Measurements from ENCODE around the gene ISCU.

DNA sequence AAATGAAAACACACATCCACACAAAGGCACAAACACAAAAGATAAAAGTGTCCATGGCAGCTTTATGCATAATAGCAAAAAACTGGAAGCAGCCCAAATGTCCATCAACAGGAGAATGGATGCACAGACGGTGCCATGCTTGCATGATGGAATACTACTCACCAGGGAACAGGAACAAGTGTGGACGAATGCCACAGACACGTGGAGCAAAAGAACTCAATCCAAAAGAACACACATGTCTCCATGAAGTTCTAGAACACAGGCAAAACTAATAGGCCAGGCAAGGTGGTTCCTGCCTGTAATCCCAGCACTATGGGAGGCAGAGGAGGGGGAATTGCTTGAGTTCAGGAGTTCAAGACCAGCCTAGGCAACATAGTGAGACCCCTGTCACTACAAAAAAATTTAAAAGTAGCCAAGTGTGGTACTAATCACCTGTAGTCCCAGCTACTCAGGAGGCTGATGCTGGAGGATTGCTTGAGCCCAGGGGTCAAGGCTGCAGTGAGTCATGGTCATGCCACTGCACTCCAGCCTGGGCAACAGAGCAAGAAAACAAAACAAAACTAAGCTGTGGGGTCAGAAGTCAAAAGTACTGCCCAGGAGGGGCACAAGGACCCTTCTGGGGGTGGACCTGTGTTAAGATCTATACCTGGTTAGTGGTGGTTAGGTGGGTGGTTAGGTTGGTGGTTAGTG, 42.7 kb downstream of the ISCU start:
- TF ChIP-seq, protein P1, sequence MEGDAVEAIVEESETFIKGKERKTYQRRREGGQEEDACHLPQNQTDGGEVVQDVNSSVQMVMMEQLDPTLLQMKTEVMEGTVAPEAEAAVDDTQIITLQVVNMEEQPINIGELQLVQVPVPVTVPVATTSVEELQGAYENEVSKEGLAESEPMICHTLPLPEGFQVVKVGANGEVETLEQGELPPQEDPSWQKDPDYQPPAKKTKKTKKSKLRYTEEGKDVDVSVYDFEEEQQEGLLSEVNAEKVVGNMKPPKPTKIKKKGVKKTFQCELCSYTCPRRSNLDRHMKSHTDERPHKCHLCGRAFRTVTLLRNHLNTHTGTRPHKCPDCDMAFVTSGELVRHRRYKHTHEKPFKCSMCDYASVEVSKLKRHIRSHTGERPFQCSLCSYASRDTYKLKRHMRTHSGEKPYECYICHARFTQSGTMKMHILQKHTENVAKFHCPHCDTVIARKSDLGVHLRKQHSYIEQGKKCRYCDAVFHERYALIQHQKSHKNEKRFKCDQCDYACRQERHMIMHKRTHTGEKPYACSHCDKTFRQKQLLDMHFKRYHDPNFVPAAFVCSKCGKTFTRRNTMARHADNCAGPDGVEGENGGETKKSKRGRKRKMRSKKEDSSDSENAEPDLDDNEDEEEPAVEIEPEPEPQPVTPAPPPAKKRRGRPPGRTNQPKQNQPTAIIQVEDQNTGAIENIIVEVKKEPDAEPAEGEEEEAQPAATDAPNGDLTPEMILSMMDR (IDR thresholded peaks at IDR 0.05), result no peak
- no peak for TF ChIP-seq POLR2A (IDR thresholded peaks at IDR 0.05)
- no peak for TF ChIP-seq EP300 (IDR thresholded peaks at IDR 0.05)
